SH-SY5Y (cell line): ENCODE results near the gene TTN.

Source experiments
- GATA2 ChIP-seq: IDR thresholded peaks from 2 replicates; pipeline ENCODE4 v1.6.1; 2011; ENCODE audit warnings: mild to moderate bottlenecking, low read depth, low read length
- GATA3 ChIP-seq: IDR thresholded peaks from 2 replicates; pipeline ENCODE4 v1.6.1; 2011; ENCODE audit warnings: low read depth, mild to moderate bottlenecking, low read length, moderate library complexity

GRCh38 chr2:178731300-178731699 lies 75.9 kb downstream of the TTN start:
- TF ChIP-seq GATA3 (no peak), GATA2 (no peak)
